CD4-positive, alpha-beta T cell (primary cell): ENCODE data around the gene MOB4. TPM values are rescaled to one million over a fixed set of nuclear protein-coding genes. Genes with fewer than 3 reads are reported as not detected.
"Not testable (repeated sequence)": the region's sequence is repeated elsewhere in the genome, so short reads cannot be mapped to it uniquely, and the experiment has no call there.

ENCODE experiments used
- ATAC-seq: fragments of 200-7000 bp; cut with Tn5 transposase; one replicate; pipeline ENCODE4 v1.10.0; 2022; ENCODE audit warnings: mild to moderate bottlenecking; ENCODE audit not compliant: poor library complexity
- CTCF ChIA-PET: fragments of 350-600 bp; sonication (Branson Sonifier 250); formaldehyde crosslinking; loops from one replicate; lab custom pipeline; 2021; ENCODE audit warnings: antibody characterized with exemption, inconsistent platforms; lab: Charles Lee
- POLR2A ChIA-PET: fragments of 350-600 bp; sonication (Branson Sonifier 250); formaldehyde crosslinking; loops from one replicate; lab custom pipeline; 2021; ENCODE audit warnings: antibody characterized with exemption, inconsistent platforms; lab: Charles Lee
- DNase-seq, 14 experiments: peaks; one replicate each; pipeline ENCODE4 v3.0.0-alpha.2; 2013 to 2020; ENCODE audit warnings: mixed read lengths in 2 of 14
- H3K27ac ChIP-seq, 2 donors: one replicate each; pipeline versions ENCODE4 v1.5.1 to v1.7.0; 2013; ENCODE audit warnings: low read length in 2 of 2, low read depth in 1 of 2, mild to moderate bottlenecking in 1 of 2
- H3K27me3 ChIP-seq, 2 experiments: 1 replicate in 1 of 2; 2 replicates in 1 of 2; pipeline versions ENCODE4 v1.6.1 to v1.7.0; 2013; ENCODE audit warnings: low read length in 2 of 2, control low read depth in 1 of 2, mild to moderate bottlenecking in 1 of 2, moderate library complexity in 1 of 2; ENCODE audit not compliant: insufficient read depth in 2 of 2, control insufficient read depth in 1 of 2
- H3K36me3 ChIP-seq: one replicate; pipeline ENCODE4 v1.6.1; 2013; ENCODE audit warnings: low read length, control low read depth; ENCODE audit not compliant: insufficient read depth
- H3K4me1 ChIP-seq: one replicate; pipeline ENCODE4 v1.6.1; 2013; ENCODE audit warnings: low read length, control low read depth; ENCODE audit not compliant: insufficient read depth
- H3K4me3 ChIP-seq: one replicate; pipeline ENCODE4 v1.5.1; 2013; ENCODE audit warnings: mild to moderate bottlenecking, low read length, moderate library complexity
- H3K9me3 ChIP-seq, 2 experiments: 1 replicate in 1 of 2; 2 replicates in 1 of 2; pipeline versions ENCODE4 v1.6.1 to v1.7.0; 2013; ENCODE audit warnings: low read length in 2 of 2, mild to moderate bottlenecking in 2 of 2, control low read depth in 1 of 2, moderate library complexity in 1 of 2; ENCODE audit not compliant: control insufficient read depth in 1 of 2, insufficient read depth in 1 of 2
- H3K27ac Mint-ChIP-seq: one replicate; pipeline ENCODE4 v1.8.0; 2020; ENCODE audit warnings: mixed read lengths
- H3K27me3 Mint-ChIP-seq: one replicate; pipeline ENCODE4 v1.8.0; 2021; ENCODE audit warnings: mixed read lengths
- H3K36me3 Mint-ChIP-seq: one replicate; pipeline ENCODE4 v1.8.0; 2021; ENCODE audit warnings: low read depth, mixed read lengths
- H3K4me1 Mint-ChIP-seq: one replicate; pipeline ENCODE4 v1.8.0; 2021; ENCODE audit warnings: low read depth, mixed read lengths
- H3K4me3 Mint-ChIP-seq: one replicate; pipeline ENCODE4 v1.8.0; 2020; ENCODE audit warnings: mild to moderate bottlenecking, mixed read lengths
- H3K9me3 Mint-ChIP-seq: one replicate; pipeline ENCODE4 v1.8.0; 2020; ENCODE audit warnings: mixed read lengths
- CTCF ChIP-seq: fragments of 200-600 bp; IDR thresholded peaks from one replicate; pipeline ENCODE4 v1.8.0; 2022; ENCODE audit warnings: antibody characterized with exemption, mild to moderate bottlenecking
- intact Hi-C, 2 experiments: fragments of 100-400 bp; cut with DNase I in 1 of 2; cut with micrococcal nuclease in 1 of 2; formaldehyde crosslinking; loops; one replicate each; pipeline versions ENCODE4 v1.15.1 to v1.9.0; 2023 to 2025; cut with DNase I, micrococcal nuclease
- total RNA-seq, 174 experiments: library from RNA in 2 of 174; stranded (reverse) in 2 of 174; gene quantifications; one replicate each; pipeline ENCODE4 v1.2.3 and lab custom pipeline; 2021 to 2026

The MOB4 gene
- total RNA-seq, 2 experiments from 2014 or later, result 28.4 to 29.8 TPM

GRCh38 chr2:197480165-197481036 lies 35.5 kb upstream of the MOB4 start:
- H3K4me3 ChIP-seq, result no peak overlapping the region
- H3K9me3 Mint-ChIP-seq, result peaks cover 3% of the 10 kb centered on the region
- DNase-seq, result no peak
- H3K9me3 ChIP-seq, result peaks cover 17 to 21% of the 10 kb centered on the region in 2 experiments
- no peak for ATAC-seq
- H3K4me3 Mint-ChIP-seq, result no peak overlapping the region
- POLR2A ChIA-PET, result no interaction called here
- no peak overlapping the region for H3K27ac Mint-ChIP-seq
- no peaks in the 10 kb centered on the region for H3K27me3 Mint-ChIP-seq
- no peaks in the 10 kb centered on the region for H3K27me3 ChIP-seq
- no peak overlapping the region for H3K27ac ChIP-seq
- no peaks in the 10 kb centered on the region for H3K4me1 ChIP-seq
- H3K36me3 Mint-ChIP-seq, result peaks cover 82% of the 10 kb centered on the region
- H3K36me3 ChIP-seq, result peaks cover 43% of the 10 kb centered on the region
- intact Hi-C loops, result no loop called here
- no peak for TF ChIP-seq CTCF
- H3K4me1 Mint-ChIP-seq, result no peaks in the 10 kb centered on the region
- CTCF ChIA-PET, result interaction anchor here (1.4 kb wide), 1 partner anchor 15 kb away, joined by 3 read pairs; no protein-coding TSS in a partner anchor

- H3K4me3 ChIP-seq, H3K27me3 Mint-ChIP-seq, intact Hi-C loops, H3K4me3 Mint-ChIP-seq, DNase-seq, H3K27ac ChIP-seq, H3K27ac Mint-ChIP-seq, H3K4me1 Mint-ChIP-seq, H3K27me3 ChIP-seq, H3K4me1 ChIP-seq, ATAC-seq, H3K9me3 Mint-ChIP-seq: not testable (repeated sequence)
- H3K36me3 Mint-ChIP-seq, result peaks cover 92% of the 10 kb centered on the region
- Histone ChIP-seq H3K36me3 (peaks cover 41% of the 10 kb centered on the region), H3K9me3 (peaks cover 17 to 21% of the 10 kb centered on the region in 2 experiments)
- ChIA-PET CTCF (interaction anchor here (1.0 kb wide), 1 partner anchor 296 kb away, joined by 4 read pairs; no protein-coding TSS in a partner anchor), POLR2A (interaction anchor here (1.9 kb wide), 1 partner anchor 16 kb away, joined by 5 read pairs; the partner anchor contains the start of genes HSPD1 and HSPE1)
Measured at GRCh38 chr2:197484248-197484647, 31.6 kb upstream of the MOB4 start.

- H3K9me3 Mint-ChIP-seq, result peaks cover 6% of the 10 kb centered on the region
- peaks cover 94% of the 10 kb centered on the region for H3K36me3 Mint-ChIP-seq
- ChIA-PET CTCF (no interaction called here), POLR2A (no interaction called here)
- no peak for DNase-seq
- H3K9me3 ChIP-seq, result peaks cover 17 to 21% of the 10 kb centered on the region in 2 experiments
- no peak overlapping the region for H3K27ac ChIP-seq
- no peaks in the 10 kb centered on the region for H3K4me1 ChIP-seq
- no peak for ATAC-seq
- H3K27ac Mint-ChIP-seq, result no peak overlapping the region
- H3K27me3 Mint-ChIP-seq, result no peaks in the 10 kb centered on the region
- no peak overlapping the region for H3K4me3 Mint-ChIP-seq
- no peaks in the 10 kb centered on the region for H3K4me1 Mint-ChIP-seq
- peaks cover 51% of the 10 kb centered on the region for H3K36me3 ChIP-seq
- intact Hi-C loops, result no loop called here
- no peak overlapping the region for H3K4me3 ChIP-seq
- H3K27me3 ChIP-seq, result no peaks in the 10 kb centered on the region
- no peak for TF ChIP-seq CTCF
Measured at GRCh38 chr2:197486175-197486574, 29.7 kb upstream of the MOB4 start.
